Measurements from ENCODE around the gene IPO7. TPM values are rescaled to one million over a fixed set of nuclear protein-coding genes. Genes with fewer than 3 reads are reported as not detected.
A peak's percentile ranks its signal among the peaks of the same experiment; 100 is the strongest.

Gene IPO7
- polyA plus RNA-seq, 1 of the 3 experiments (the other 2 are of a cell fraction), result 25.4 TPM

DNA sequence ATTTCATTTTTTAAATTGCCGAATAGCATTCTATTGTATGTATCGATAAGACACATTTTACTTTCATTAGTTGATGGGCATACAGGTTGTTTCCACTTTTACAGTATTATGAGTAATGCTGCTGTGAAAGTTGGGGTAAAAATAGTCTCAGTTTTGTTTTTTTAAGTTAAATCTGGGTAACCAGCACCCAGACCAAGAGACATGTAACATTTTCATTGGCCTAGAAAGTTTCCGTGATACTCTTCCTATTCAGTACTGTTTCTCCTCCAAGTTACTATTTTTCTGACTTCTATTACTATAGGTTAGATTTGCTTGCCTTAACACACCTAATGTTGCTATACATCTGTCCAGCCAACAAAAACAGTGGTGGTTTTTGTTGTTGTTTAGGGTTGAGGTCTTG lies 12.3 kb downstream of the IPO7 start:
- H3K79me2 ChIP-seq (ENCODE audit: insufficient read depth), result peaks cover 100% of the 10 kb centered on the region
- no peak overlapping the region for H2AFZ ChIP-seq (ENCODE audit: low read depth)
- no peaks in the 10 kb centered on the region for H3K9me3 ChIP-seq
- no peak overlapping the region for H3K4me3 ChIP-seq (ENCODE audit: low read depth in 2 of 2, low read length in 1 of 2)
- ChIA-PET CTCF (no interaction called here), POLR2A (no interaction called here)
- H3K27ac ChIP-seq (ENCODE audit: low read depth in 2 of 2, low read length in 1 of 2), result no peak overlapping the region
- peaks cover 25% of the 10 kb centered on the region for H3F3A ChIP-seq (replicated peaks; ENCODE audit: insufficient read depth)
- 94% methylated on average over 3 of the region's 3 CpGs for WGBS (ENCODE audit: low lambda C conversion rate)
- H3K4me2 ChIP-seq, result no peak overlapping the region
- DNase-seq, result no peak
- H4K20me1 ChIP-seq (ENCODE audit: insufficient read depth), result peaks cover 98% of the 10 kb centered on the region
- no peaks in the 10 kb centered on the region for H3K9me2 ChIP-seq
- H3K4me1 ChIP-seq (ENCODE audit: control insufficient read depth in 1 of 2, insufficient read depth in 2 of 2, low read depth in 1 of 2, low read length in 1 of 2), result peaks cover 0 to 5% of the 10 kb centered on the region in 2 experiments; a peak in 2 of 4 replicates
- H3K27me3 ChIP-seq (ENCODE audit: insufficient read depth), result no peaks in the 10 kb centered on the region
- no peak overlapping the region for H3K9ac ChIP-seq
- peaks cover 0 to 36% of the 10 kb centered on the region in 2 experiments for H3K36me3 ChIP-seq (replicated peaks in 1 of 2; ENCODE audit: control insufficient read depth in 1 of 2, insufficient read depth in 2 of 2, low read length in 1 of 2)
- no peak for TF ChIP-seq SMC3 (IDR thresholded peaks at IDR 0.05; ENCODE audit: low read depth, low read length)

DNA sequence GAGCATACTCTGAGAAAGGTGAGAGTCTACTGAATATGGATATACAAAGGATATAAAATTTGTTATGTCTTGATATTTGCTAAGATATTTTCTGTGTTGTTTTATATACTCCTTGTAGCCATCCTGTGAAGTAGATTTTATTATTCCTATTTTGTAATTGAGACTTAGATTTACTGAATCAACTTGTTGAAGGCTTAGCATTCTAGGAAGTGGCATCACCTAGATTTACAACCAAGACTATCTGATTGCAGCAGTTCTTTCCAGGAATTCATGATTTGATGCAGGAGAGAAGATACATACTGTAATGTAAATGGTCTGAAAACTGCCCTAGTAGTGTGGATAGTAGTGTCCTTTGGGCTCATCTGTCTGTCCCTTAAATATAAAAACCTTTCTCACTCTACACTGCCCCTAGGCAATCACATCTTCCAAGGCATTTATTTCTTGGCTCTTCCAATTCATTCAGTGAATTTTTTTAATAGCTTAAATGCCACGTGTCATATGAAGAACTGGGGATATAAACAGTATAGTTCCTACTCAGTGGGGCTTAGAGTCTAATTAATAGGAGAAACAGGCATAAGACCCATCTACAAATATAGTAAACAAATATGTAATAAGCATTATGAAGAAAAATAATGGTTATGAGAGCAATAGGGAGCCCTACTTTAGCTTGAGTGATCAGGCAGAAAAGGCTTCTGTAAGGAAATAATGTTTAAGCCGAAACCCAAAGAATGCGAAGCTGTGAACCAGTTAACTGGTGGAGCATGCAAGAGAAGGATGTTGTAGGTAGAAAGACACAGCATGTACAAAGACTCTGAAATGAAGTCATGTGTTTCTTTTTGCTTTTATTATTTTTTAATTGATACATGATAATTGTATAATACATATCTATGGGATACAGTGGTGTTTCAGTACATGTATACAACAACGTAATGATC lies 13.6 kb downstream of the IPO7 start:
- 97% methylated on average over 4 of the region's 4 CpGs for WGBS (ENCODE audit: low lambda C conversion rate)
- Histone ChIP-seq H3K9ac (no peak overlapping the region), H2AFZ (ENCODE audit: low read depth) (no peak overlapping the region), H3K9me2 (no peaks in the 10 kb centered on the region), H3K4me2 (no peak overlapping the region), H3K79me2 (ENCODE audit: insufficient read depth) (peaks cover 100% of the 10 kb centered on the region), H3K36me3 (replicated peaks in 1 of 2; ENCODE audit: control insufficient read depth in 1 of 2, insufficient read depth in 2 of 2, low read length in 1 of 2) (peaks cover 0 to 36% of the 10 kb centered on the region in 2 experiments), H3K27me3 (ENCODE audit: insufficient read depth) (no peaks in the 10 kb centered on the region), H3K4me1 (ENCODE audit: control insufficient read depth in 1 of 2, insufficient read depth in 2 of 2, low read depth in 1 of 2, low read length in 1 of 2) (peaks cover 0 to 5% of the 10 kb centered on the region in 2 experiments; a peak in 2 of 4 replicates), H4K20me1 (ENCODE audit: insufficient read depth) (peaks cover 98% of the 10 kb centered on the region), H3K27ac (ENCODE audit: low read depth in 2 of 2, low read length in 1 of 2) (peak overlapping the region in 1 of 2 experiments; percentile 1; a peak in 1 of 4 replicates), H3F3A (replicated peaks; ENCODE audit: insufficient read depth) (peaks cover 25% of the 10 kb centered on the region), H3K4me3 (ENCODE audit: low read depth in 2 of 2, low read length in 1 of 2) (no peak overlapping the region), H3K9me3 (no peaks in the 10 kb centered on the region)
- CTCF ChIA-PET, result interaction anchor here (0.8 kb wide), 1 partner anchor 14 kb away, joined by 3 read pairs; the partner anchor contains the start of gene IPO7
- POLR2A ChIA-PET, result interaction anchor here (0.6 kb wide), 1 partner anchor 128 kb away, joined by 3 read pairs; no protein-coding TSS in a partner anchor
- TF ChIP-seq TCF12 (IDR thresholded peaks at IDR 0.05) (no peak), FOXM1 (IDR thresholded peaks at IDR 0.05; ENCODE audit: low read depth) (no peak), GABPA (IDR thresholded peaks at IDR 0.05; ENCODE audit: low read depth) (no peak), POLR2AphosphoS5 (IDR thresholded peaks at IDR 0.05; ENCODE audit: low read depth, low read length) (no peak), ELF1 (IDR thresholded peaks at IDR 0.05) (no peak), RXRA (IDR thresholded peaks at IDR 0.05; ENCODE audit: borderline replicate concordance, low read depth) (no peak)
- TF ChIP-seq, protein P1, sequence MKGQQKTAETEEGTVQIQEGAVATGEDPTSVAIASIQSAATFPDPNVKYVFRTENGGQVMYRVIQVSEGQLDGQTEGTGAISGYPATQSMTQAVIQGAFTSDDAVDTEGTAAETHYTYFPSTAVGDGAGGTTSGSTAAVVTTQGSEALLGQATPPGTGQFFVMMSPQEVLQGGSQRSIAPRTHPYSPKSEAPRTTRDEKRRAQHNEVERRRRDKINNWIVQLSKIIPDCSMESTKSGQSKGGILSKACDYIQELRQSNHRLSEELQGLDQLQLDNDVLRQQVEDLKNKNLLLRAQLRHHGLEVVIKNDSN (IDR thresholded peaks at IDR 0.05; ENCODE audit: borderline replicate concordance, low read depth), result no peak
- TF ChIP-seq, protein P2, sequence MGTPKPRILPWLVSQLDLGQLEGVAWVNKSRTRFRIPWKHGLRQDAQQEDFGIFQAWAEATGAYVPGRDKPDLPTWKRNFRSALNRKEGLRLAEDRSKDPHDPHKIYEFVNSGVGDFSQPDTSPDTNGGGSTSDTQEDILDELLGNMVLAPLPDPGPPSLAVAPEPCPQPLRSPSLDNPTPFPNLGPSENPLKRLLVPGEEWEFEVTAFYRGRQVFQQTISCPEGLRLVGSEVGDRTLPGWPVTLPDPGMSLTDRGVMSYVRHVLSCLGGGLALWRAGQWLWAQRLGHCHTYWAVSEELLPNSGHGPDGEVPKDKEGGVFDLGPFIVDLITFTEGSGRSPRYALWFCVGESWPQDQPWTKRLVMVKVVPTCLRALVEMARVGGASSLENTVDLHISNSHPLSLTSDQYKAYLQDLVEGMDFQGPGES (IDR thresholded peaks at IDR 0.05; ENCODE audit: low read depth, low read length), result no peak
- TF ChIP-seq, protein P3, sequence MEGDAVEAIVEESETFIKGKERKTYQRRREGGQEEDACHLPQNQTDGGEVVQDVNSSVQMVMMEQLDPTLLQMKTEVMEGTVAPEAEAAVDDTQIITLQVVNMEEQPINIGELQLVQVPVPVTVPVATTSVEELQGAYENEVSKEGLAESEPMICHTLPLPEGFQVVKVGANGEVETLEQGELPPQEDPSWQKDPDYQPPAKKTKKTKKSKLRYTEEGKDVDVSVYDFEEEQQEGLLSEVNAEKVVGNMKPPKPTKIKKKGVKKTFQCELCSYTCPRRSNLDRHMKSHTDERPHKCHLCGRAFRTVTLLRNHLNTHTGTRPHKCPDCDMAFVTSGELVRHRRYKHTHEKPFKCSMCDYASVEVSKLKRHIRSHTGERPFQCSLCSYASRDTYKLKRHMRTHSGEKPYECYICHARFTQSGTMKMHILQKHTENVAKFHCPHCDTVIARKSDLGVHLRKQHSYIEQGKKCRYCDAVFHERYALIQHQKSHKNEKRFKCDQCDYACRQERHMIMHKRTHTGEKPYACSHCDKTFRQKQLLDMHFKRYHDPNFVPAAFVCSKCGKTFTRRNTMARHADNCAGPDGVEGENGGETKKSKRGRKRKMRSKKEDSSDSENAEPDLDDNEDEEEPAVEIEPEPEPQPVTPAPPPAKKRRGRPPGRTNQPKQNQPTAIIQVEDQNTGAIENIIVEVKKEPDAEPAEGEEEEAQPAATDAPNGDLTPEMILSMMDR (IDR thresholded peaks at IDR 0.05), result no peak
- DNase-seq, result no peak

Data from SK-N-SH (cell line).